Sigmoid colon (tissue), 7 donors: ENCODE measurements around the gene FBXO17. TPM values are rescaled to one million over a fixed set of nuclear protein-coding genes. Genes with fewer than 3 reads are reported as not detected.

Experiments
- DNase-seq: peaks from one replicate; pipeline ENCODE4 v3.0.0-alpha.2; 2019
- H3K27ac ChIP-seq, 4 donors: fragments of 200-600 bp; sonication (generic); one replicate each; pipeline ENCODE4 v1.5.1; 2016 to 2019; ENCODE audit warnings: mild to moderate bottlenecking in 1 of 4
- H3K27me3 ChIP-seq, 3 donors: fragments of 200-600 bp; sonication (generic); one replicate each; pipeline ENCODE4 v1.5.1; 2019; ENCODE audit warnings: mild to moderate bottlenecking in 1 of 3
- H3K36me3 ChIP-seq, 4 donors: fragments of 200-600 bp; sonication (generic); one replicate each; pipeline ENCODE4 v1.5.1; 2016 to 2019
- H3K4me1 ChIP-seq, 4 donors: fragments of 200-600 bp; sonication (generic); one replicate each; pipeline ENCODE4 v1.5.1; 2017 to 2019
- H3K4me3 ChIP-seq, 4 donors: fragments of 200-600 bp; sonication (generic); one replicate each; pipeline ENCODE4 v1.5.1; 2017 to 2019; ENCODE audit warnings: mild to moderate bottlenecking in 2 of 4, moderate library complexity in 1 of 4
- H3K9me3 ChIP-seq, 4 donors: fragments of 200-600 bp in 3 of 4; sonication (generic) in 3 of 4; one replicate each; pipeline versions ENCODE4 v1.5.1 to v1.6.1; 2013 to 2019
- EP300 ChIP-seq, 4 donors: sonication (generic); formaldehyde crosslinking; IDR thresholded peaks; one replicate each; pipeline ENCODE4 v1.6.1; 2017; ENCODE audit warnings: antibody characterized with exemption in 4 of 4
- POLR2A ChIP-seq, 2 donors: fragments of 450-650 bp; IDR thresholded peaks; one replicate each; pipeline ENCODE4 v1.6.1; 2016; ENCODE audit warnings: antibody characterized with exemption in 2 of 2, mild to moderate bottlenecking in 2 of 2, moderate library complexity in 2 of 2
- POLR2AphosphoS5 ChIP-seq, 4 donors: sonication (generic); formaldehyde crosslinking; IDR thresholded peaks; one replicate each; pipeline ENCODE4 v1.6.1; 2017; ENCODE audit warnings: antibody characterized with exemption in 4 of 4
- WGBS, 2 donors: extraction: QIAGEN DNeasy Blood & Tissue Kit; methylation state at CpG; one replicate each; pipeline ENCODE4 v1.1.7; 2013; 5-methylcytosine and 5-hydroxymethylcytosine counted together
- intact Hi-C: fragments of 100-400 bp; cut with DNase I; formaldehyde crosslinking; loops from one replicate; pipeline ENCODE4 v1.15.1; 2023
- polyA plus RNA-seq, 3 donors: library from polyadenylated mRNA; stranded (reverse); fragments of 200-250 nt; gene quantifications; one replicate each; pipeline ENCODE4 v1.2.3, GENCODE V29; 2013
- total RNA-seq, 4 donors: library from RNA; depleted of rRNA; stranded (reverse); fragments of >200 nt; gene quantifications; one replicate each; pipeline ENCODE4 v1.1.0, GENCODE V29; 2016
- TF ChIP-seq, protein P1 (sequence below), 4 experiments: fragments of 450-650 bp in 3 of 4; fragments of 200-600 bp in 1 of 4; IDR thresholded peaks; one replicate each; pipeline ENCODE4 v1.5.1; 2016 to 2019; ENCODE audit warnings: antibody characterized with exemption in 4 of 4, mild to moderate bottlenecking in 3 of 4, moderate library complexity in 2 of 4
- donor health status: healthy with polysubstance abuse.
- donor health status: Bipolar disorder and iron deficiency.
- donor health status: healthy.

FBXO17 gene
- total and polyA plus RNA-seq, 7 donors, result 1.6 to 28.6 (median 20.3) TPM

DNA sequence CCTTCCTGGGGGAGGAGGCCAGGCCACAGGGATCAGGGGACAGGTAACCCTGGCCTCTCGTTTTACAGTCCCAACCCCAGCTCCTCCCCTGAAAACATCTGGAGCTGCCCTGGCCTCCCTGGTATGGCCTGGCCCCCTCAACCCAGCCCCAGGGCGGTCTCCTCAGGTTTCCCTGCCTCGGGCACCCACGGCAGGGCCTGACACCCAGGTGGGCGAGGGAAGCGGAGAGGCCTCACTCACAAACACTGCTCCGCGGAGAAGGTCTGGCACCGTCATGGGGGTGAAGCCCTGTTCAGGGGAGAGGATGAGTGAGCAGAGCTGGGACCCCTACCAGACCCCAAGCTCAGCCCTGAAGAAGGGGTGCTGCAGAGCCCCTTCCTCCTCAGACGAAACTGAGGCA is 57.0 kb downstream of the FBXO17 start:
- Histone ChIP-seq H3K27ac (no peak overlapping the region), H3K36me3 (peaks cover 0 to 15% (median 0%) of the 10 kb centered on the region in 4 donors), H3K4me3 (no peak overlapping the region), H3K4me1 (no peaks in the 10 kb centered on the region), H3K27me3 (no peaks in the 10 kb centered on the region), H3K9me3 (no peaks in the 10 kb centered on the region)
- 89 to 94% methylated on average over 10 of the region's 10 CpGs for WGBS, 2 donors
- DNase-seq, result no peak
- intact Hi-C loops, result no loop called here
- no peak for TF ChIP-seq POLR2A (IDR thresholded peaks at IDR 0.05)
- no peak for TF ChIP-seq EP300 (IDR thresholded peaks at IDR 0.05)
- no peak for TF ChIP-seq POLR2AphosphoS5 (IDR thresholded peaks at IDR 0.05)
- TF ChIP-seq, protein P1, sequence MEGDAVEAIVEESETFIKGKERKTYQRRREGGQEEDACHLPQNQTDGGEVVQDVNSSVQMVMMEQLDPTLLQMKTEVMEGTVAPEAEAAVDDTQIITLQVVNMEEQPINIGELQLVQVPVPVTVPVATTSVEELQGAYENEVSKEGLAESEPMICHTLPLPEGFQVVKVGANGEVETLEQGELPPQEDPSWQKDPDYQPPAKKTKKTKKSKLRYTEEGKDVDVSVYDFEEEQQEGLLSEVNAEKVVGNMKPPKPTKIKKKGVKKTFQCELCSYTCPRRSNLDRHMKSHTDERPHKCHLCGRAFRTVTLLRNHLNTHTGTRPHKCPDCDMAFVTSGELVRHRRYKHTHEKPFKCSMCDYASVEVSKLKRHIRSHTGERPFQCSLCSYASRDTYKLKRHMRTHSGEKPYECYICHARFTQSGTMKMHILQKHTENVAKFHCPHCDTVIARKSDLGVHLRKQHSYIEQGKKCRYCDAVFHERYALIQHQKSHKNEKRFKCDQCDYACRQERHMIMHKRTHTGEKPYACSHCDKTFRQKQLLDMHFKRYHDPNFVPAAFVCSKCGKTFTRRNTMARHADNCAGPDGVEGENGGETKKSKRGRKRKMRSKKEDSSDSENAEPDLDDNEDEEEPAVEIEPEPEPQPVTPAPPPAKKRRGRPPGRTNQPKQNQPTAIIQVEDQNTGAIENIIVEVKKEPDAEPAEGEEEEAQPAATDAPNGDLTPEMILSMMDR (IDR thresholded peaks at IDR 0.05), result no peak

DNA sequence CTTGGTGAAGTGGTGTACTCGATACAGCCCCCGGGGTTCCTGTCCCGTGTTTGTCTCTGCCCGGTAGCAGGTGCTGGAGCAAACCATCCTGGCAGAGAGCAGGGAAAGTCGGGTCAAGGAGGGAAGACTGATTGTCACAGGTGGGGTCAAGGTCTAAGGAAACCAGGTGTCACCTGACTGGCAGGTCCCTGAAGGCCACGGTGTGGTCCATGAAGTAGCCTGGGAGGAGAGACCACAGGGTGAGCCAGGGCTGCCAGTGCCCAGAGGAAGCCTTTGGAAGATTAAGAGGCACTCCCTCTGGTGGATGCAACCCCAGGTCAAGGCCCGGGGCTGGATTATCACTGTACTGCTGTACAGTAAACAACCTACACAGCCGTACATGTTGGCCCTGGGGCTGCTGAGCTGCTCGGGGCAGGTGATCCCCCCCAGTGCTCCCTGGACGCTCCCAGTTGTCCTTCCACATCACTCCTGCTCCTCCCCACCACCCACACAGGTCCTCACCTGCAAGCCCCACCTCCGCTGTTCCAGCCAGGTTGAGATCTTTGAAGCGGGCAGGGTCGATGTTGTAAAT is 57.5 kb downstream of the FBXO17 start:
- Histone ChIP-seq H3K27ac (no peak overlapping the region), H3K9me3 (no peaks in the 10 kb centered on the region), H3K4me1 (no peaks in the 10 kb centered on the region), H3K36me3 (peaks cover 0 to 13% (median 0%) of the 10 kb centered on the region in 4 donors), H3K27me3 (no peaks in the 10 kb centered on the region), H3K4me3 (no peak overlapping the region)
- no peak for DNase-seq
- TF ChIP-seq, protein P1 (IDR thresholded peaks at IDR 0.05), result no peak
- TF ChIP-seq EP300 (IDR thresholded peaks at IDR 0.05), result no peak
- TF ChIP-seq POLR2A (IDR thresholded peaks at IDR 0.05), result no peak
- WGBS, 2 donors, result 56 to 82% methylated on average over 13 of the region's 13 CpGs
- intact Hi-C loops, result no loop called here

DNA sequence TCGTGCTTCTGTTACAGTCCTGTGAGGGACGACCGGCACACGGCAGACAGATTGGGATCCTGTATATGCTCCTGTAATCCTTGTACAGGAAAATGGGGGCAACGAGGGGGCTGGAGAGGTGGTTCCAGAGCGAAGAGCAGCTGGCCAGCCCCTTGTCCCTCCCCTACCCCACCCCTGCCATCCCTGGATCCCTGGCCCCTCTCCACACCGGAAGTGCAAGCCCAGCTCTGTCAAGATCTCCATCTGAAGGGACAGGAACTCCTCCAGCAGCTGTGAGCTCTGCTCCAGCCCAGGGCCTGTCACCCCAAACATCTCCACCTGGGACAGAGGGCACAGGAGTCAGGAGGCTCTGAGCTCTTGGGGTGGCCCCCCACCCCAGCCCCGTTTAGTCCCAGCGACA is 58.0 kb downstream of the FBXO17 start:
- Histone ChIP-seq H3K4me3 (no peak overlapping the region), H3K27ac (no peak overlapping the region), H3K4me1 (no peaks in the 10 kb centered on the region), H3K9me3 (no peaks in the 10 kb centered on the region), H3K27me3 (peaks cover 0 to 2% (median 0%) of the 10 kb centered on the region in 3 donors), H3K36me3 (peaks cover 0 to 12% (median 0%) of the 10 kb centered on the region in 4 donors)
- intact Hi-C loops, result no loop called here
- no peak for TF ChIP-seq EP300 (IDR thresholded peaks at IDR 0.05)
- TF ChIP-seq, protein P1 (IDR thresholded peaks at IDR 0.05), result no peak
- TF ChIP-seq POLR2A (IDR thresholded peaks at IDR 0.05), result no peak
- no peak for TF ChIP-seq POLR2AphosphoS5 (IDR thresholded peaks at IDR 0.05)
- no peak for DNase-seq
- WGBS, 2 donors, result 85 to 92% methylated on average over 9 of the region's 9 CpGs

DNA sequence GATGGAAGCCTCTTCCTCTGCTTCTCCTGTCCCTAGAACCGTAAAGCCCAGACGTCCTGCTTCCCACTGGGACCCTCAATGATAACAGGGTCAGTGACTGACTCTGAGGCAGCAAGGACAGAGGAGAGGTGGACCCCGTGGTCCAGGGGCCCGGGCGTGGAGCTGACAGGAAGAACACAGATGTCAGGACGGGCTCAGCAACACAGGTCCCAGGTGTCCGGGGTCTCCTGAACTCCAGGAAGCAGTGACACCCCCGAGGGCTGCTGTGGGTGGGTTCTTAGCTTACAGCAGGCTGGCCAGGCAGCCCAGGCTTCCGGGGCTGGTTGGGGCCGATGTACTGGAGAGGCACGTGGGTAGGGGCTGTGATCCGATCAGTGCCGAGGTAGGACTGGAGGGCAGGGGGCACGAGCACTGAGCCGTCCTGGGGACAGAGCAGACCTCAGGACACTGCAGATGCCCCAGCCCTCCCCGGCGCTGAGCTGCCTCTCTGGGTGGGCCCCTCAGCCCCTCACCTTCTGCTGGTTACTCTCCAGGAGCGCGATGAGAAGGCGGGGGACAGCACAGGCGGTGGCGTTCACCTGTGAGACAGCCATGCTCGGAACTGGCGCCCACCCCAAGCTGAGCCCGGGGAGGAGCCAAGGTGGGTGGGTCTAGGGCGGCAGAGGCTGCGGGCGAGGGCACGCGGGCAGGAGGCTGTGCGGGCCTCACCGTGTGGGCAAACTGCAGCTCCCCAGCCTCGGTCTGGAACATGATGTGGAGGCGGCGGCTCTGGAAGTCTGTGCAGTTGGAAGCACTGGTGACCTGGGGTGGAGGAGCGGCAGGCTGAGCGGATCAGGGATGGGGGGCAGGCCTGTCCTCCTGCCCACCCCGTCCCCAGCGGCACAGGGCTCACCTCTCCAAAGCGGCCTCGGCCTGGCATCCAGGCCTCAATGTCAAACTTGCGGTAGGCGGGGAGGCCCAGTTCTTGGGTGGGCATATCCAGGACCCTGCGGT is 59.9 kb downstream of the FBXO17 start:
- no peak for DNase-seq
- no peaks in the 10 kb centered on the region for H3K4me1 ChIP-seq
- TF ChIP-seq, protein P1 (IDR thresholded peaks at IDR 0.05), result no peak
- TF ChIP-seq POLR2AphosphoS5 (IDR thresholded peaks at IDR 0.05), result no peak
- TF ChIP-seq EP300 (IDR thresholded peaks at IDR 0.05), result no peak
- no peak for TF ChIP-seq POLR2A (IDR thresholded peaks at IDR 0.05)
- H3K36me3 ChIP-seq, result no peaks in the 10 kb centered on the region
- H3K4me3 ChIP-seq, result no peak overlapping the region
- WGBS, 2 donors, result 92 to 94% methylated on average over 44 of the region's 44 CpGs
- H3K27ac ChIP-seq, result no peak overlapping the region
- H3K27me3 ChIP-seq, result peaks cover 0 to 21% (median 13%) of the 10 kb centered on the region in 3 donors
- intact Hi-C loops, result no loop called here
- H3K9me3 ChIP-seq, result no peaks in the 10 kb centered on the region
